NT2/D1 (cell line): Measurements from ENCODE around the gene ZNF766.

Source experiments
- YY1 ChIP-seq: IDR thresholded peaks from 2 replicates; pipeline ENCODE4 v1.6.1; 2011; ENCODE audit not compliant: insufficient read length, insufficient read depth
- ZNF274 ChIP-seq: IDR thresholded peaks from 2 replicates; pipeline ENCODE4 v1.6.1; 2011; ENCODE audit warnings: mild to moderate bottlenecking, low read depth, low read length

GRCh38 chr19:52270266-52270885 is 989 bp downstream of the ZNF766 start:
- no peak for TF ChIP-seq ZNF274
- TF ChIP-seq YY1, result no peak
